Measurements from ENCODE around the gene CLCN4.

Gene CLCN4

GRCh38 chrX:10129229-10129628 lies 27.5 kb upstream of the CLCN4 start:
- DNase-seq (ENCODE audit: low read depth in 3 of 3), result no peak

- DNase-seq (ENCODE audit: low read depth in 3 of 3), result no peak
Observed at GRCh38 chrX:10130354-10130753, 26.4 kb upstream of the CLCN4 start.

GRCh38 chrX:10133980-10134676 lies 22.6 kb upstream of the CLCN4 start:
- DNase-seq (ENCODE audit: low read depth in 3 of 3), result no peak

GRCh38 chrX:10134921-10135320 lies 21.9 kb upstream of the CLCN4 start:
- DNase-seq (ENCODE audit: low read depth in 3 of 3), result no peak

- no peak for DNase-seq (ENCODE audit: low read depth in 3 of 3)
Observed at GRCh38 chrX:10135561-10136399, 21.0 kb upstream of the CLCN4 start.

- DNase-seq (ENCODE audit: low read depth in 3 of 3), result no peak
Observed at GRCh38 chrX:10138726-10139125, 18.0 kb upstream of the CLCN4 start.

GRCh38 chrX:10140264-10140663 lies 16.5 kb upstream of the CLCN4 start:
- DNase-seq (ENCODE audit: low read depth in 3 of 3), result no peak

GRCh38 chrX:10142041-10142599 lies 14.7 kb upstream of the CLCN4 start:
- no peak for DNase-seq (ENCODE audit: low read depth in 3 of 3)

GRCh38 chrX:10143071-10143983 lies 13.4 kb upstream of the CLCN4 start:
- DNase-seq (ENCODE audit: low read depth in 3 of 3), result no peak

- no peak for DNase-seq (ENCODE audit: low read depth in 3 of 3)
Observed at GRCh38 chrX:10146346-10146745, 10.4 kb upstream of the CLCN4 start.

GRCh38 chrX:10152086-10152485 lies 4.7 kb upstream of the CLCN4 start:
- no peak for DNase-seq (ENCODE audit: low read depth in 3 of 3)

GRCh38 chrX:10155137-10155536 lies 1.6 kb upstream of the CLCN4 start:
- DNase-seq (ENCODE audit: low read depth in 3 of 3), result no peak

- DNase-seq (ENCODE audit: low read depth in 3 of 3), result no peak
Observed at GRCh38 chrX:10157032-10157341, 212 bp downstream of the CLCN4 start.

- no peak for DNase-seq (ENCODE audit: low read depth in 3 of 3)
Observed at GRCh38 chrX:10157543-10157942, 768 bp downstream of the CLCN4 start.

- DNase-seq (ENCODE audit: low read depth in 3 of 3), result peak in 1 of 3 donors; percentile 10
Observed at GRCh38 chrX:10158279-10159144, 1.7 kb downstream of the CLCN4 start.

GRCh38 chrX:10159145-10159468 lies 2.3 kb downstream of the CLCN4 start:
- DNase-seq (ENCODE audit: low read depth in 3 of 3), result no peak

GRCh38 chrX:10160211-10160610 lies 3.4 kb downstream of the CLCN4 start:
- no peak for DNase-seq (ENCODE audit: low read depth in 3 of 3)

GRCh38 chrX:10163031-10163430 lies 6.3 kb downstream of the CLCN4 start:
- no peak for DNase-seq (ENCODE audit: low read depth in 3 of 3)

GRCh38 chrX:10164879-10165278 lies 8.1 kb downstream of the CLCN4 start:
- DNase-seq (ENCODE audit: low read depth in 3 of 3), result no peak

GRCh38 chrX:10165580-10166247 lies 8.9 kb downstream of the CLCN4 start:
- no peak for DNase-seq (ENCODE audit: low read depth in 3 of 3)

GRCh38 chrX:10166248-10166716 lies 9.5 kb downstream of the CLCN4 start:
- no peak for DNase-seq (ENCODE audit: low read depth in 3 of 3)

All from stimulated activated CD4-positive, alpha-beta T cell treated with anti-CD3 and anti-CD28 coated beads, TNF-alpha, amount 100 ng/mL, for 48 hours (primary cell).